GM18508 (cell line): ENCODE data around the gene SDCCAG8.

ENCODE experiments used
- ATAC-seq: cut with Tn5 transposase; IDR thresholded peaks from one replicate; pipeline ENCODE4 v1.9.1; 2021; ENCODE audit warnings: moderate number of reproducible peaks; ENCODE audit not compliant: insufficient read depth, unreplicated experiment

The SDCCAG8 gene

DNA sequence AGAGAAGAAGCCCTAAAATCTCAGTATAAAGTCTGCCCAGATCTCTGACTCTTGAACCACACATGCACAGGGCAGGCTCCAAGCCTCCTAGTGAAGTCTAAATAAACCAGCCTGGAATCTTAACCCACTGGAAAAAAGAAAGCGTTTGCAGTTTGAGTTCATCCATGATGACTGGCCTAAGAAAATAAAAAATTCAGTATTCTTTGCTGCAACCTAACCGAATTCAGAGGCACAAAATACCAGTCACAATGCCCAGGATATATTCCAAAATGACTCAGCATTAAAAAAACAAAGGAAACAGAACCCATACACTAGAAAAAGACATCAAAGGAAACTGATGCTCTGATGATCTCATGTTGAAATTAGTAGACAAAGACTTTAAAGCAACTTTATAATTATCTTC lies 269.2 kb downstream of the SDCCAG8 start:
- ATAC-seq: no peak

DNA sequence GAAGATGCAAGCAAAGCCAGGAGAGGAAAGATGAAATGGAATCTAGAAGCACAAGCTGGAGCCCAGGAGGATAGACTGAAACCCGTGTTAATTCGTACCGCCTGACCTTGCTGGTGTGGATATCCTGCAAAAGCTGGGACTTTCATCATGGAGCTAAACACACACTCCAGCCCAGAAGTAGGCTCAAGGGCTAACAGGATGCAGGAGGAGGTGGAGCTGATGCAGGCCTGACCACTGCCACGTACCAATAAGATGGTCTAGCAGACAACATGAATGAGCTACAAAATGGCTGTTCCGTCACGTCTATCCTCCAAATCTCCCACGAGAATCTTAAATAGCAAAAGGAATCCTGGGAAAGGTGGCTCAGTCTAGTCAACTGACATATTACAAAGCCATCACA lies 270.3 kb downstream of the SDCCAG8 start:
- no peak for ATAC-seq

DNA sequence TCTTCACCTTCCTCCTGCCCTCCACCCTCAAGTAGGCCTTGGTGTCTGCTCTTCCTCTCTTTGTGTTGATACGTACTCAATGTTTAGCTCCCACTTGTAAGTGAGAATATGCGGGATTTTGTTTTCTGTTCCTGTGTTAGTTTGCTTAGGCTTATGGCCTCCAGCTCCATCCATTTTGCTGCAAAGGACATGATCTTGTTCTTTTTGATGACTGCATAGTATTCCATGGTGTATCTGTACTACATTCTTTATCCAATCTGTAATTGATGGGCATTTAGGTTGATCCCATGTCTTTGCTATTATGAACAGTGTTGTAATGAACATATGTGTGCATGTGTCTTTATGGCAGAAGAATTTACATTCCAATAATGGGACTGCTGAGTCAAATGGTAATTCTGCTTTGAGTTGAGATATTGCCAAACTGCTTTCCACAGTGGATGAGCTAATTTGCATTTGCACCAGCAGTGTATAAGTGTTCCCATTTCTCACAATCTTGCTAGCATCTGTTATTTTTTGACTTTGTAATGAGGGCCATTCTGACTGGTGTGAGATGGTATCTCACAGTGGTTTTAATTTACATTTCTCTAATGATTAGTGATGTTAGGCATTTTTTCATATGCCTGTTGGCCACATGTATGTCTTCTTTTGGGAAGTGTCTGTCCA lies 272.7 kb downstream of the SDCCAG8 start:
- ATAC-seq: no peak

DNA sequence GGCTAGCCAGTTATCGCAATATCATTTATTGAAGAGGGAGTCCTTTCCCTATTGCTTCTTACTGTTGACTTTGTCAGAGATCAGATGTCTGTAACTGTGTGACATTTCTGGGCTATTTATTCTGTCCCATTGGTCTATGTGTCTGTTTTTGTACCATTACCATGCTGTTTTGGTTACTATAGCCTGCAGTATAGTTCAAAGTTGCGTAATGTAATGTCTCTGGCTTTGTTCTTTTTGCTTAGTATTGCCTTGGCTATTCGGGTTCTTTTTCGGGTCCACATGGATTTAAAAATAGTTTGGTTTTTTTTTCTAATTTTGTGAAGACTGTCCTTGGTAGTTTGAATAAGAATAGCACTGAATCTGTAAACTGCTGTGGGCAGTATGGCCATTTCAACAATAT lies 273.7 kb downstream of the SDCCAG8 start:
- ATAC-seq: no peak

DNA sequence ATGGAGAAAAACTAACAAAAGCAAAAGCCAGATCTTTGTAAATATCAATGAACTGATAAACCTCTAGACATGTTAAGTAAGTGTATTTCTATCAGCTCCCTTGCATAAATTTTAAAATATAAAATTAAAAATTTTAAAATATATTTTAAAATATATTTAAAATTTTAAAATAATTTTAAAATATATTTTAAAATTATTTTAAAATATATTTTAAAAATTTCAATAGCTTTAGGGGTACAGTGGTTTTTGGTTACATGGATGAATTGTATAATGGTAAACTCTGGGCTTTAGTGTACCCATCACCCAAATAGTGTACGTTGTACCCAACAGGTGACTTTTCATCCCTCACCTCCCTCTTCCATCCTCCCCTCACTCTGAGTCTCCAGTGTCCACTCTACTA lies 279.2 kb downstream of the SDCCAG8 start:
- ATAC-seq: no peak

DNA sequence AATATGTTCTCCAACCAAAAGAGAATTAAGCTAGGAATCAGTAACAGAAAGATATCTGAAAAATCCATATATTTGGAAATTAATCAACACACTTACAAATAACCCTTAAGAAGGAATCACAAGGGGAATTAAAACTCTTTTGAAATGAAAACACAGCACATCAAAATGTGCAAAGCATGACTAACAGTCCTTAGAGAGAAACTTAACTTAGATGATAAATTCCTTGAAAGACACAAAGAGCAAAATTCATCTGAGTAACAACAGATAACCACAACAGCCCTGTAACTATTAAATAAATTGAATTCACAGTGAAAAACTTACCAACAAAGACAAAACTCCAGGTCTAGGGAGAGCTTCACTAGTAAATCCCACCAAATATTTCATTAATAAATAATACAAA lies 283.8 kb downstream of the SDCCAG8 start:
- ATAC-seq: no peak

DNA sequence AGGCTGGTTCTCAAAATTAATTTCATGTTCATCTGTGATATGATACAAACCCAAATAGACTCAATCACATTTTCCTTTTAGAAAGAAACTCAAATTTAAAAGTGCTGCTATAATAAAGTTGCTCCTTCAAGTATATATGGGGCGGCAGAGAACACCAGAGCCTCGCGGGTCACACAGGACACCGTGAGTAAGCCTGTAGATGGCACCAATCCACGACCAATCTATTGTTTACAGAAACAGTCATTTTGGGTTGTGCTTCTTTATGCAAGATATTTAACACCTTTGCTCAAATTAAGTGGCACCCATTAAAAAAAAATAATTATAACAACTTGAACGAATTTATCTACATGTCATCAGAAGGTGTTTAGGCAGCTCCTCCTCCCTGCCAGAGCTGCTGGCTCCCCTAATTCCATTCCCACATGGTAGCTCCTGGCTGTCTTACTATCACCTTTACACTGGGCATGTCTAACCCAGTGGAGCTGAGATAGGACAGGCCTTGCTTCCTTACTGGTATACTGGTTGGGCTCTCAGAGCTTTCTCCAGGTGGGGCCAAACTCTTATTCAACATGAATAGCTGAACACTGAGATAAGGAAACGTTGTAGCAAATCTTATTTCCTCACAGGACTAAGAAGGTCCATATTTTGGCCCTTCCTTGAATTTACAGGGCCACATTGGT lies 287.0 kb downstream of the SDCCAG8 start:
- no peak for ATAC-seq

DNA sequence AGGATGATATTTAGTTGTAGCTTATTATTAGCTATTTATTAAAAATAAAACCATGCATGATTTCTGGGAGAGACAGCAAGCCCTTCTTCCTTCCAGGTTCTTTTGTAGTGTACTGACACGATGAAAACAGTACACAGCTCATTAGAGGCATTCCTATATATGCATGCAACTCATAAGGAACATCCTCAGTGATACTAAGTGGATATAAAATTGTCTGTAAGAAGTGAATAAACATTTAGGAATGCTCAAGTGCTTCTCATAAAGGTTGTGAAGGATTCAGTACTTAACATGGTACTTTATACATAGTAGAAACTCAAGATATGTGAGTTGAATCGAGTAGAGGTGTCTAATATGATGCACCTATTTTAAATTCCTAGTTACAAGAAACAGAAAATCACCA lies 287.7 kb downstream of the SDCCAG8 start:
- ATAC-seq: no peak

DNA sequence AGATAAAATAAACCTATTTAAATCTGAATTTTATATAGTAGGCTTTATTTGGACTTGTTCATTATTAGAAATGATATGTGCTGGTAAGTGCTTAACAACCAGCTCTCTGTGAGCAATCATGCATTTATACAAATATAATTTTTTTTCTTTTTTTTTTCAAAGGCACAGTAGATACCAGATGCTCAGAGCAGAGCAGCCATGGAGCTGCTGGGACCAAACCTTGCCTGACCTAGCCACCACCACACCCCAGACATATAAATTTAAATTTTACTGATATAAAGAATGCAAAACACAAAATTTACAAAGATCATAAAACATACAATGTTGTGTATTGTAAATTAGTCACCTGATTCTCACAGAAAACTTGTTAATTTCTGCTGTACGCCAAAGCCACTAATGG lies 290.6 kb downstream of the SDCCAG8 start:
- ATAC-seq: no peak

DNA sequence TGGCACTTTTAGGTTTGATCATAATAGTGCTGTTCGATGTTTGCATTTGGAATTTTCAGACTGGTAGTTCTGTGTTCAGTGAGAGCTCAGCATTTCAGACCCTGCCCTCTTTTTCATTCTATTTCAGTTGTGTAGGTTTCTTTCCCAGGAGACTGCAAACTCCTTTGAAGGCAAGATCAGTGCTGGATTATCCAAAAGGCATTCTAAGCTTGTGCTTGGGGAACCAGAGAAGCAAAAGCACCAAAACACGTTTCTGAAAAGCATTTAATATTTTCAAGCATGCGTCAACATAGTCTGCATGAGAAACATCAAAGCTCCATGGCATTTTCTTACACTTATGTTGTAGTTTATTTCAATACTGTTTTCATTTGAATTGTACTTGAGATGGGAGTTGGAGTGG lies 292.1 kb downstream of the SDCCAG8 start:
- no peak for ATAC-seq

DNA sequence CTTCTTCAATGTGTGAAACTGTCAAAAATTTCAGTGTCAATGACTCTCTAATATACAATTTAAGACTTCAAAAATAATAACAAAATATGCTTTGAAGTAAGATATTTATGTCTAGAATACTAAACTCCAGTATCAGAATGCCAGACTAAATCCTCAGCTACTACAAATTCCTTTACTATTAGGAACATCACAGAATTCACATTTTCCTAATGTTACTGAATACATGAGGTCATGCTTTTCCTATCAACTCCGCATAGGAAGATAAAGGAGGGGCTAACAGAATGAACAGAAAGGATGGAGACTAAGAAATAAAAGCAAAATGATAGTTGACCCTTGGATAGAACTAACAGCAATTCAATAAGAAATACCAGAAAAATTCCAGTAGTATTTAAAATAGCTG lies 292.7 kb downstream of the SDCCAG8 start:
- ATAC-seq: no peak

DNA sequence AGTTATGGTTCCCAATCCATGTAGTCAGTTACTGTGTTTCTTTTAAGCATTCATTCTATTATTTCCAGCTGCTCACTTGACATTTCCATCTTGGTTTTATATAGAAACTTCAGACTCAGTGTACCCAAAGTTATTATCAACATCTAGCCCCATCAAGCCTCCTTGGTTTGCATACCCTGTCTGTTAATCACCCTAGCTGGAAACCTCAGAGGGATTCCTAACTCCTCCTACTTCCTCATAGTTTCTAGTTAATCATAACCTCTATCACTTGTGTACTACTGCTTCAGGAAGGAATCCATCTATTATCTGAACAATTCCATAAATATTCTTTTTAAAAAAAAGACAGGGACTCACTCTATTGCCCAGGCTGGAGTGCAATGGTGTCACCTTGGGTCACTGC lies 293.3 kb downstream of the SDCCAG8 start:
- no peak for ATAC-seq
